HT-29 (cell line): ENCODE measurements around the gene APOO. TPM values are rescaled to one million over a fixed set of nuclear protein-coding genes. Genes with fewer than 3 reads are reported as not detected.

Experiments
- DNase-seq: peaks from one replicate; pipeline ENCODE4 v3.0.0-alpha.2; 2015; ENCODE audit warnings: low spot score
- total RNA-seq: library from RNA; depleted of rRNA; stranded (reverse); fragments of >200 nt; shearing (Covaris generic); gene quantifications from 2 replicates; pipeline ENCODE4 v1.2.3, GENCODE V29; 2014

The APOO gene
- total RNA-seq, 1 experiment from 2014 or later, result 6.4 TPM

DNA sequence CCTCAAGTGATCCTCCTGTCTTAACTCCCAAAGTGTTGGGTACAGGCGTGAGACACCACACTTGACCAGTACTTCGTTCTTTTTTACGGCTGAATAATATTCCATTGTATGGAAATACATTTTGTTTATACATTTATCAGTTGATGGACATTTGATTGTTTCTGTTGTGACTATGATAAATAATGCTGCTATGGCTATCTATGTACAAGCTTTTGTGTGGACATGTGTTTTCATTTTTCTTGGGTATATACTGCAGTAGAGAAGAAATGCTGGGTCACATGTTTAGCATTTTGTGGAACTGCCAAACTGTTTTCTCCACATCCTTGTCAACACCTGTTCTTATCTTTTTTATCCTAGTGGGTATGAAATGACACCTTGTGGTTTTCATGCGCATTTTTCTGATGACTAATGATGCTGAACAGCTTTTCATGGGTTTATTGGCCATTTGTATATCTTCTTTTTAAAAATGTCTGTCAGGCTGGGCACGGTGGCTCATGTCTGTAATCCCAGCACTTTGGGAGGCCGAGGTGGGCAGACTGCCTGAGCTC is 87.4 kb downstream of the APOO start:
- peak; percentile 51 for DNase-seq

DNA sequence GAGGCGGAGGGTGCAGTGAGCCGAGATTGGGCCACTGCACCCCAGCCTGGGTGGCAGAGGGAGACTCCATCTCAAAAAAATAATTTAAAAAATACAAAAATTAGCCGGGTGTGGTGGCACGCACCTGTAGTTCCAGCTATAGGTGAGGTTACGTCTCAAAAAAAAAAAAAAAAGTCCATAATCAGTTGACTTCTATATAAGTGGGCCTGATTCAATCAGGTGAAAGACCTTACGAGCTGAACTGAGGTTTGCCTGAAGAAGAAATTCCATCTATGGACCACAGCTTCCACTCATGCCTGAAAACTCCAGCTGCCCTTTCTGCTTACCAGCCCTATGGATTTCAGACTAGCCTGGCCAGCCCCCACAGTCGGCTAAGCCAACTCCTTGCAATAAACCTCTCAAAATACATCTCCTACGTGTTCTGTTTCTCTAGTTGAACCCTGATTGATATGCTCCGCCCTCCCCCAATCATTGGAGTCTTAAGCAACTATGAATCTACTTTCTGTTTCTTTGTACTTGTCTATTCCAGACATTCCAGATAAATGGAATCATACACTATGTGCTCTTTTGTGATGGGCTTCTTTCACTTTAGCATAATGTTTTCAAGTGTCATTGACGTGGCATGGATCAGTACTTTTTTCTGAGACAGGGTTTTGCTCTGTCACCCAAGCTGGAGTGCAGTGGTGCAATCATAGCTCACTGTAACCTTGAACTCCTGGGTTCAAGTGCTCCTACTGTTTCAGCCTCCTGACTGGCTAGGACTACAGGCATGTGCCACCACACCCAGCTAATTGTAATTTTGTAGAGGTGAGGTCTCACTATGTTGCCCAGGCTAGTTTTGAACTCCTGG is 88.1 kb downstream of the APOO start:
- no peak for DNase-seq

DNA sequence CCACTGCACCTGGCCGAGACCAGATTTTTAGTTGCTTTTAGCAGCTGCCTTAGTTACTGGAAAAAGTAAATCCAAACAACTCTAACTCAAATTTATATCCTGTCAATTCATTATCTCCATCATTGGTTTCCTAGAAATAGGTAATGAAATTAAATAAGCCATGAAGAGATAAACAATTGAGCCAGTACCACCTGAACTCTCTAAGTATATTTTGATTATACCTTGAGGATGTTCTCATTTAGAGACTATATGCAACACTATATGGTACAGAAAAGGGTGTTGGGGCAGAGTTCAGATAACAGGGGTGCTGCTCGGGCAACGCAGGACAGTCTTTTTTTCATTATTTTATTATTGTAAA is 89.8 kb downstream of the APOO start:
- no peak for DNase-seq

DNA sequence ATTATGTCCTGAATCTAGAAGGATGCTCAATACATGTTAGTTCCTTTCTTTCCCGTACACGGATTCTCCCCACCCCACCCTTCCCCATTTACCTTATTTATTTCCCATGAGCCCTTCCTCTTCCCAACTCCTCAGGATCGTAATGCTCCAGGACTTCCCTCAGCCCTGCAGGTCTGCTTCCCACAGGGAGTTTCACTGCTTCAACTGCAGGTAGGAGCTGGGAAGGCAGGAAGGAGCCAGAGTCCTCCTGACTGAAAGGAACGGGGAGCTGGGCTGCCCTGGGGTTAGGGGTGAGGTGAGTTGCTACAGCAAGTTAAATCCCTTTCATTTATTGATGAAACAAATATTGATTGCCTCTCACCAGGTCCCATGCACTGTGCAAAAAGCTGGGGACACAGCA is 91.6 kb downstream of the APOO start:
- DNase-seq, result no peak

DNA sequence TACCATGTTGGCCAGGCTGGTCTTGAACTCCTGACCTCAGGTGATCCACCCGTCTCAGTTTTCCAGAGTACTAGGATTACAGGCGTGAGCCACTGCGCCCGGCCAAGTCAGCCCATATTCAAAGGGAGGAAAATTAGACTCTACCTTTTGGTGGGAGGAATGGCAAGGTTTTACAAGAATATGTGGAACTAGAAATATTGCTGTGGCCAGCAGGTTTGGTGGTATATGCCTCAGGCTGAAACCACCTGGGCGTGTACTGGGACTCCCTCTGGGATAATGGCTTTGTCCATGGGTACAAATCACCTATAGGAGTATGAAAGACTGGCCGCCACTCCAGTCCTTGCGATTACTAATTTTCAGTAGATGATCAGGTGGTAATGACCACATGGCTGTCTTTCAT is 92.4 kb downstream of the APOO start:
- DNase-seq, result no peak

DNA sequence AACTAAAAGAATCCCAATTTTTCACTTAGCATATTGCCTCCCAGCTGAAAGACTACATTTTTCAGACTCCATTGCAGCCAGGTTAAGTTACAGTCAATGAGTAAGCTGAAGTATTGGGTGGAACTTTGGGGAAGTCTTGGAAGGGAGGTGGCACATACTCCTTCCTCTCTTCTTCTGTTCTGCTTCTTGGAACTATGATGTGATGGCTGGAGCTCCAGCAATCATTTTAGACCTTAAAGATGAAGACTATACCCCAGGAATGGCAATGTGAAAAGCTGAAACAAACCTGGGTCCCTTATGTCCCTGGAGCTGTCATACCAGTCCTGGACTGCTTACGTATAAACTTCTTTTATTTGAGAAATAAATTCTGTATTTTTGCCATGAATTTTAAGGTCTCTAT is 93.9 kb downstream of the APOO start:
- DNase-seq, result no peak

DNA sequence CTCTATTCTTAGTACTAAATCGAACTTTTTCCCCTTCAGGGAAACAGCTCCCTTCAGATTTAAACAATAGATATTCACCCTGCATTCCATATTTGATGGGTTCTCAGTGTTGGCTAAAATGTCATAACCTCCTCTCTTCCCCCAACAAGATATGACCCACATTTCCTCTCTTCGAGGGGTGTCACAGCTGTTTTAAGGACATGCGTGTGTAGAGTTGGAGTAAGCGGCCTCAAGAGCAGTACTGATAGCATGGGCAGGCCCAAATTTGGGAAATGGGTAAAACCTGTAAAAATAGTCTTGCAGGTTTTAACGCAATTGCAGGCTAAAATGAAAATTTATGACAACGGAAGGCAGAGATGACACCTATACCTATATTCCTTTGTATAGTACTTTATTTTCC is 96.1 kb downstream of the APOO start:
- DNase-seq, result no peak

DNA sequence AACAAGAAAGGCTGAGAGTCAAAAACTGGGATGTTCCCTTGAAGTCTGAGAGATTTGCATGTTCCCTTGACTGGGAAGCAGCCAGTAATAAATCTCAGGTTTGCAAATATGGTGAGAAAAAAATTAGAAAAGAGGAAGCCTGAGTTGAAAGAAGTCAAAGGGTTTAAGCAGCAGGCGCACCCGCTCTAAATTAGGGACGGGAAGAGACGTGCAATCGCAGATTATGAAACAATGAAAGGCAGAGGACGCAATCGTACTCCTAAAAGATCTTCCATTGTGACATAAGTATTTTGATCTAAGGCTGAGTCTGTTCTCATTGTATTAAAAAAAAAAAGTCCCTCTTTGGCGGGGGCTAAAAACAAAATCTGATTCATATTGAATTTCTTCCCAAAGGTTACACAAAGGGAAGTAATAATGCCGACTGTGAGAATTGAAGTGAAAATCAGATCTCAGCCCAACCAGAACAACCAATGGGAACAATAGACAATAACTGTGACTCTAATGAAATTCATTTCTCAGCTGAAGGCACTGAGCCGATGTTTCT is 96.6 kb downstream of the APOO start:
- no peak for DNase-seq

DNA sequence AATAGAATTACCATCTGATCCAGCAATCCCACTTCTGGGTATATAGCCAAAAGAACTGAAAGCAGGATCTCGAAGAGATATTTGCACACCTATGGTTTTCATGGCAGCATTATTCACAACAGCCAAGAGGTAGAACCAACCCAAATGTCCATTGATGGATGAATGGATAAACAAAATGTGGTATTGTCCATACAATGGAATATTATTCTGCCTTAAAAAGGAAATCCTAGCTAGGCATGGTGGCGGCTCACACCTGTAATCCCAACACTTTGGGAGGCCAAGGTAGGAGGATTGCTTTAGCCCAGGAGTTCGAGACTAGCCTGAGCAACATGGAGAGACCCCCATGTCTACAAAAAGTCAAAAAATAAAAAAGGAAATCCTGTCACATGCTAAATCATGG is 97.5 kb downstream of the APOO start:
- no peak for DNase-seq

DNA sequence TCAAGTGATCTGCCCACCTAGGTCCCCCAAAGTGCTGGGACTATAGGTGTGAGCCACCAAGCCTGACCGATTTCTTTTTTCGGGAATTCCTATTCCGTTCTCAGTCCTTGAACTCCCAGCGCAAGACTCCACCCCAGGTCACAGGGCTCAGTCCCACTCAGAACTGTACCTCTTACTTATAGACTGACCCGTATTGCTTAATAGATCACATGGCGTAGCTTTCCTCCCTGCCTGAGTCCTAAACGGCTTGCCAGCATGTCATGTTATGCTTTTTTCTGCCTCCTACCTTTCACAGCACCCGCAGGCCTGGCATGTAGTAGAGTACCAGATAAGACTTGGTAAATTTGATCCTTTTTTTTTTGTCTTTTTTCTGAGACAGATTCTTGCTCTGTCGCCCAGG is 102.3 kb downstream of the APOO start:
- DNase-seq, result no peak

DNA sequence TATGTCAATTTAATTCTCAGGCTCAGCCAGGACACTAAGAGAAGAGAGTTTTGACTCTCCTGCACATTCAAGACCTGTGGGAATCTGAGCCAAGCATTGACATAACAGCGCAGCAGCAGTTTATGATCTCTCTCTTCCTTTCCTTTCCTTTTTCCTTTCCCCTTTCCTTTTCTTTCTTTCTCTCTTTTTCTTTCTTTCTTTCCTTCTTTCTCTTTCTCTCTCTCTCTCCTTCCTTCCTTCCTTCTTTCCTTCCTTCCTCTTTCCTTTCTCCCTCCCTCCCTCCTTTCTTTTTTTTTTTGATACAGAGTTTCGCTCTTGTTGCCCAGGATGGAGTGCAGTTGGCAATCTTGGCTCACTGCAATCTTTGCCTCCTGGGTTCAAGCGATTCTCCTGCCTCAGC is 103.2 kb downstream of the APOO start:
- no peak for DNase-seq

DNA sequence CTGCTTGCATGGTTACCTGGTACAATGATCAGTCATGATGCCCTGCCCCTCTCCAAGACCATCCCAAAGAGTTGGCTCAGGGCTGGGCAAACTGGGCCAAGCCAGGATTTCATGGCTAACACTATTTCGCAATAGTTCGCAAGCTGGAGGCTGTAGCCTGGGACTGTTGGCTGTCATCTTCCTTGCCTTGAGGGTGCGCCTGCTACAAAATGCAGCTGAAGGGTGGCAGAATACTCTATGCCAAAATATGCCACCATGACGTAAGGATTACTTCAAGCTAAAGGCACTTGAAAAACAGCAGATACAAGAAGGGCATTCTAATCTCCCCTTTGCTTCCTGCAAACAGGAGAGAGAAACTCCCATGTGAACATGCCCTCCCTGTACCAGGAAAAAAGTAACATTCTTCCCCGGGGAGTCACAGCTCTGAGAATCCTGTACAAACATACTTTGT is 103.8 kb downstream of the APOO start:
- peak; percentile 52 for DNase-seq

DNA sequence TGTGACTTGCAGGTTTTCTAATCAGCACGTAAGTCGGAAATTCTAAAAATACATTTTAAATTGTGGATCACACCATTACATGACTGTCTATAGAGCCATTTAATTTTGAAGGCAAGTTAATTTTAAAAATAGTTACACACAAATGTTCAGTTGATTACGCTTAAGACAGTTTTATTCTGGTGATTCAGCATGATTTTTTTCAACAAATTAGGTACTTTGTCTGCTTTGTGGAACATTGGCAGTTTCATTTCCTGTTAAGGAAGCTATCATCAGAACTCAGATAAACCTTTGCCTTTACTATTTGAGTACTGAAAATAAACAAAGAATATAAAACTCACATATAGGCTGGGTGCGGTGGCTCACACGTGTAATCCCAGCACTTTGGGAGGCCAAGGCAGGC is 105.3 kb downstream of the APOO start:
- no peak for DNase-seq

DNA sequence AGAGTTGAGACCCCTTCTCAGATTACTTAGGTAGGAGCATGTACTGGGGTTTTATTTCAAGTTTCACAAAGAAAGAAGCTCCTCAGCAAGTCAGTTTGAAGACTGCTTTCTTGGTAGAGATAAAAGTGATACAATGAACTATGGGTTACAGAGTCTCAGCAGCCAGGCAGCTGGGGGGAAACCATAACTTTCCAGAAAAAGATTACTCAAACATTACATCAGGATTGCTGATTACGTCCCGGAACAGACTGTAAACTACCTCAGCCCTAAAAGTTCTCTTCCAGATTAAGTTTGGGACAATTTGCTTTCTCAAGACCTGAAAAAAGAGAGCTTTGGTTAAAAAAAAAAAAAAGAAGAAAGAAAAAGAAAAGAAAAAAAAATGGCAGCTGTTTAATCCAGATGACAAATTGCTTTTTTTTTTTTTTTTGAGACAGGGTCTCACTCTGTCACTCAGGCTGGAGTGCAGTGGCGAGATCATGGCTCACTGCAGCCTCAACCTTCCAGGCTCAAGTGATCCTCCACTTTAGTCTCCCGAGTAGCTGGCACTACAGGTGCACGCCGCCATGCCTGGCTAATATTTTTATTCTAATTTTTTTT is 108.2 kb downstream of the APOO start:
- no peak for DNase-seq

DNA sequence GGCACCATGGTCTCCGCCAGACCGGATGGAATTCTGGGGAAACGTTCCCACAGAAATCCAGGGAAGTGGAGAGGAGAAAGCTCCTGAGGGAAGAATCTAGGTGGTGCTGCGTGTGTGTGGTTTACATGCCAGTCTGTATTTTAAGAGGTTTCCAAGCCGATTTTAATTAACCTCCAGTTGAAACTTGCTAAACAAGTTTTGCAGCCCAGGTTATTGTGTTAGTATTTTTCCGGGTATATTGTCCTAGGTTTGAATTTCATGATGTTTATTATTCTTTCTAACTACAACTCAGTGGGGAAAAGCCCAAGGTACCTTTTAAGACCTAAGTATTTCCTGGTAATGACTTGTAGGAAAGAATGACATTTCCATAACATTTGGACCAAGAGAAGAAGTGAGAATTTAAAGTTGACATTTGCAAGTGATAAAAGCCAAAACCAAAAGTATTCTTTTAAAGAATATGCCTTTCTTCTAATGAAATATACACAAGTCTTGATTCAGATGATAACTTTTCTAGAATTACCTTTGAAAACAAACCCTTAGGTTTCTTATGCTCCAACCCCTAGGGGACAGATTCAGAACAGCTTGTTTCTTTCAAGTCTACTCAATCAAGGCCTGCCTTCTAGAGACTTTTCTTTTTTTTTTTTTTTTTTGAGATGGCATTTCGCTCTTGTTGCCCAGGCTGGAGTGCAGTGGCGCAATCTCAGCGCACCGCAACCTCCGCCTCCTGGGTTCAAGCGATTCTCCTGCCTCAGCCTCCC is 110.2 kb downstream of the APOO start:
- DNase-seq, result peak; percentile 83

DNA sequence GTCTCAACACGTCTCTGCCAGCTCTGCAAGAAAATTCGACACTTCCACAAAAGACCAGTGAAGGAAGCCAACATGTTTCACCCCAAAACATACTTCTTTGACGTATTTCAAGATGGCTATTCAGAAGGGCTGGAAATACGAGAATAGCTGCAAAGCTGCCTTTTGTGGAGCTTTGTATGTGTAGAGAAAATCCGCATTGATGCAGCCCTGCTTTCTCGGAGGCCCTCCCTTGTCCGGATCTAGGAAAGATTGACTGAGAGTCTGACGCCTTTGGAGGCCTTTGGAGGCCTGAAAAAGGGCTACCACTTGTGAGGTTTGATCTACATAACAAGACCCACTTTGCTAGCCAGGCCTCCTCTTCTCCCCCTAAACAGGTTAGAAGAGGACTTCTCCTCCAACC is 112.5 kb downstream of the APOO start:
- DNase-seq, result no peak

DNA sequence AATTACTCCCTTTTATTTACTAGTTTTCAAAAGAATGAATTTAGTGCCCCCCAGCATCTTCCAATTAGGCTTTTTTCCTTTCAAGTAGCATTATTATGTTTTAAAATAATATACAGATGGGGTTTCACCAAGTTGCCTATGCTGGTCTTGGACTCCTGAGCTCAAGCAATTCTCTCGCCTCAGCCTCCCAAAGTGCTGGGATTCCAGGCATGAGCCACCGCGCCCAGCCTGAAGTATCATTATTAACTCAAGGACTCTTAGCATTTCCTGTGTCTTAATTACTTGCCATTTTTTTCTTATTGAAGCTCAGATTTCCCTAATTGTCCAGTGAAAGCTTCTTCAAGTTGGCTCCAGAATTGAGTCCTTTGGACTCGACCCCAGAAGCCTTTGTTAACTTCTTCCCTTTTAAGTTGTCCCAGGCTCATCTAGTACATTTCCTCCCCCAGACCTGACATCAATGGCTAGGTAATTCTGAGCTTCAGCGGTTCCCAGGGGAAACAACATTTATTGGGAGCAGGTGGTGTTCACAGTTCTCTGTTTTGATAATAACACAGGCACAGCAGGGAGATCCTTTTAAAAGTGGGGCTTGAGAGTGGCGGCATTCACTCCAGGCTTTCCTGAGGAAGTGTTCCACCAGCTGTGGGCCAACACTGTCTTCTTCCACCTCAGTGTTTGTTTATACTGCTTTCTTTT is 114.7 kb downstream of the APOO start:
- no peak for DNase-seq

DNA sequence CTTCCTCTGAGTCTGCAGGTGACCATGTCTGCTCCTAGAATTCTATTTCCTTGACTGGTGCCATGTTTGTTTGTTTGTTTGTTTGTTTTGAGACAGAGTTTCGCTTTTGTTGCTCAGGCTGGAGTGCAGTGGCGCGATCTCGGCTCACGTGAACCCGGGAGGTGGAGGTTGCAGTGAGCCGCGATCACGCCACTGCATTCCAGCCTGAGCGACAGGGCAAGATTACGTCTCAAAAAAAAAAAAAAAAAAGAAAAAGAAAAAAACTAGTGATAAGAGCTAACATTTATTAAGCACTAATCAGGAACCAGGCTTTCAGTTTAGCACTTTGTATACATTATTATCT is 117.6 kb downstream of the APOO start:
- DNase-seq, result no peak

DNA sequence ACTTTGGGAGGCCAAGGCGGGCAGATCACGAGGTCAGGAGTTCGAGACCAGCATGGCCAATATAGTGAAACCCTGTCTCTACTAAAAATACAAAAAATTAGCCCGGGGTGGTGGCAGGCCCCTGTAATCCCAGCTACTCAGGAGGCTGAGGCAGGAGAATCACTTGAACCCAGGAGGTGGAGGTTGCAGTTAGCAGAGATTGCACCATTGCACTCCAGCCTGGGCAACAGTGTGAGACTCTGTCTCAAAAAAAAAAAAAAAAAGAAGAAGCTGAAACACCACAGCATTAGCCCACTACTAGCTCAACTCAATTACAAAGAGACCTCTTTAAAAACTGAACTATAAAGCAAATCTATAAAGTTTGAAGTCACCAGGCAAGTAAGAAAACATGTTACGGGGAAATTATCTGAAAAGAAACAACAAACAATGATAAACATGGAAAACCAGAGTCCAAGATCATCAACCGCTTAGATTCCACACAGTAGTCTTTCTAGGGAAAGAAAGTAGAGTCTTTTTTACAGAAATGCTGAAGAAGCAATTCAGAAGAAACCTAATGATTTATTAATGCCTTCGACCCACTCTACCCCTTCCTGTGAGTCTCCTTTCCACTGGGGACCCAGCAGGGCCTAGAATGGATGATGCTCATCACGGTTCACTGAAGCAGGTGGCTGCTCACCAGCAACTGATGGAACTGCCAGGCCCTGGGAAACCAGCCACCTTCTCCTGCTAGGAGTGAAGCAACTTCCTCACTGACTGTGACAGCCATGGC is 118.2 kb downstream of the APOO start:
- no peak for DNase-seq

DNA sequence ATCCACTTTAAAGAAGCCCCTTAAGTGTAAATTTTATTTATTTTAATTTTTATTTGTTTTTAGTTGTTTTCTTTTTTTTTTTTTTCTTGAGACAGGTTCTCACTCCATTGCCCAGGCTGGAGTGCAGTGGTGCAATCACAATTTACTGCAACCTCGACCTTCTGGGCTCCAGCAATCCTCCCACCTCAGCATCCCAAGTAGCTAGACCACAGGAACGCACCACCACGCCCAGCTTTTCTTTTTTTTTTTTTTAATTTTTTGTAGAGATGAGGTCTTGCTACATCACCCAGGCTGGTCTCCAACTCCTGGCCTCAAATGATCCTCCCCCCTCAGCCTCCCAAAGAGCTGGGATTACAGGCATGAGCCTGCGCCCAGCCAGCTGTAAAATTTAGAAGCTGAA is 118.8 kb downstream of the APOO start:
- DNase-seq, result no peak

DNA sequence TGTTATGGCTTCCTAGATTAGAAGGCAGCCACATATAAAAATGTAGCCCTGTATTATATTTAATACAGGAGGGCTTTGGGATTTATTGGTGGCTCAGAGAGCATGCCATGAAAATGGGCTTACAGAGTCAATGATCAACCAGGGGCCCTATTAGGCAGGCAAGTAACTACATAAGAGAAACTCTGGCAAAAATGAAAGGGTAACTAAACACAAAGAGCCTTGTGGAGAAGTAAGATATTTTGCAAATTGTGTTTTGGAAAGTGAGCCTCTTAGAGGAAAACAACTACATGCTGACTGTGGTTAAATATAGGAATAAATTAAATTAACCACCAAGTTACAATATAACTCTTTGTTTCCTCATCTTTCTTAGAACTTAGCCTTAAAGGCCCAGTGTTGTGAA is 119.2 kb downstream of the APOO start:
- DNase-seq, result no peak
